Measurements from ENCODE around the gene ITPR2. TPM values are rescaled to one million over a fixed set of nuclear protein-coding genes. Genes with fewer than 3 reads are reported as not detected.

The ITPR2 gene
- total RNA-seq, 1 experiment from 2014 or later: 9.3 TPM

GRCh38 chr12:26566675-26567074 lies 266.3 kb downstream of the ITPR2 start:
- no peak for DNase-seq (ENCODE audit: low spot score)

- no peak for DNase-seq (ENCODE audit: low spot score)
Observed at GRCh38 chr12:26566186-26566585, 266.8 kb downstream of the ITPR2 start.

- DNase-seq (ENCODE audit: low spot score): no peak
Observed at GRCh38 chr12:26564391-26564790, 268.6 kb downstream of the ITPR2 start.

- DNase-seq (ENCODE audit: low spot score): no peak
Observed at GRCh38 chr12:26563552-26563951, 269.4 kb downstream of the ITPR2 start.

- no peak for DNase-seq (ENCODE audit: low spot score)
Observed at GRCh38 chr12:26557326-26557725, 275.7 kb downstream of the ITPR2 start.

GRCh38 chr12:26556916-26557315 lies 276.1 kb downstream of the ITPR2 start:
- DNase-seq (ENCODE audit: low spot score): no peak

GRCh38 chr12:26555139-26555538 lies 277.9 kb downstream of the ITPR2 start:
- no peak for DNase-seq (ENCODE audit: low spot score)

- DNase-seq (ENCODE audit: low spot score): no peak
Observed at GRCh38 chr12:26554332-26554731, 278.7 kb downstream of the ITPR2 start.

- no peak for DNase-seq (ENCODE audit: low spot score)
Observed at GRCh38 chr12:26551385-26551784, 281.6 kb downstream of the ITPR2 start.

GRCh38 chr12:26548227-26548626 lies 284.8 kb downstream of the ITPR2 start:
- DNase-seq (ENCODE audit: low spot score): no peak

GRCh38 chr12:26546535-26547314 lies 286.3 kb downstream of the ITPR2 start:
- DNase-seq (ENCODE audit: low spot score): no peak

DNA sequence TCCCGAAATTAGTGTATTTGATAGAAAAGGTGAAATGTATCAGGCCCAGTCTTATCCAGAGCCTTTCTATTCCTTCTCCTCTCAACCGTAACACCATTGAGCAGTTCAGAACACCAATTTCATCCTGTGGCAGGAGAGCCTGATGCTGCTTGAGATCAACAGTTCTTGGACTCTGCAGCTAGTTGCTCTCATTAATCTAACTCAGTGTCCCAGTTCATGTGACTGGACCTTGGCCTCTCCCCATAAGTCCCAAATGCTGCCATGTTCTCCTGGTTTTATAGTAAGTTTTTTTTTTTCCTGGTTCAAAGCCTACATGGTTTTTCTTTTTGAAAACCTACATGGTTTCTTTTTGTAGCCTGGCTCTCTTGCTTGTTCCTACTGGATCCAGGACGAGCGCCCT lies 293.9 kb downstream of the ITPR2 start:
- DNase-seq (ENCODE audit: low spot score): no peak

DNA sequence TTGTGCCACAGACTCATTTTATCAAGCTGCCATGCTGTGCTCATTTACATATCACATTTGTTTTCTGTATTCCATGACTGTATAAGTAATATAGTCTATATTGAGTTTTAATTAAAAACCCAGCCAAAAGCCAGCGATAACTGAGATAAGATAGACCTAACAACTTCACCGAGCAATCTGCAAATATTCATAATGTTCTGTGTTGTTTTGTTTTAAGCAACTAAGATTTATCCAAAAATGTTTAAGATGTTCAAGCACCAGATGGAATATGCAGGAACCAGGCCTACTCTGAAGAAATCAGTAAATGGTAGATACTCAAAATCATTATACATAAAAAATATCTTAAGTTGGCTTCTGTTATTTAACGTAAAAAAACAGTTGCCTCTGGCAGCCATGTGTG lies 295.3 kb downstream of the ITPR2 start:
- DNase-seq (ENCODE audit: low spot score): no peak

GRCh38 chr12:26537126-26537525 lies 295.9 kb downstream of the ITPR2 start:
- DNase-seq (ENCODE audit: low spot score): no peak

GRCh38 chr12:26535826-26536225 lies 297.2 kb downstream of the ITPR2 start:
- no peak for DNase-seq (ENCODE audit: low spot score)

DNA sequence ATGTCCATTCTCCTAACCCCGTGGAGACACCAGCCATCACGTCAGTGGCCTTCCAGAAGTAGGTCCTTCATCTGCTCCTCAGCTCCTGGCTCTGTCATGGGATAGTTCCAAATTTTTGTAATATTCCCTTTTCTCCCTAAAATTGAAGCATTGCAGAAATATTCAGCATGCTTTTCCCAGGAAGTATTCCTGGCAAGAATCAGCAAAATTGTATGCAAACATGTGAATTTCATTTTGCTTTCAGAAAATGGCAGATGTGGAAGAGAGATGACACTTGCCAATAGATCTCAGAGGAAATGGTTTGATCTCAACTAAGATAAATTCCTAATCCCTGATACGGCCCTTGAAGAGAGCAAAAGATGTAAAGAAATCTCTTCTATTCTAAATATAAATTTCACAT lies 298.9 kb downstream of the ITPR2 start:
- DNase-seq (ENCODE audit: low spot score): no peak

- no peak for DNase-seq (ENCODE audit: low spot score)
Observed at GRCh38 chr12:26533211-26533610, 299.8 kb downstream of the ITPR2 start.

GRCh38 chr12:26530461-26530860 lies 302.5 kb downstream of the ITPR2 start:
- DNase-seq (ENCODE audit: low spot score): no peak

DNA sequence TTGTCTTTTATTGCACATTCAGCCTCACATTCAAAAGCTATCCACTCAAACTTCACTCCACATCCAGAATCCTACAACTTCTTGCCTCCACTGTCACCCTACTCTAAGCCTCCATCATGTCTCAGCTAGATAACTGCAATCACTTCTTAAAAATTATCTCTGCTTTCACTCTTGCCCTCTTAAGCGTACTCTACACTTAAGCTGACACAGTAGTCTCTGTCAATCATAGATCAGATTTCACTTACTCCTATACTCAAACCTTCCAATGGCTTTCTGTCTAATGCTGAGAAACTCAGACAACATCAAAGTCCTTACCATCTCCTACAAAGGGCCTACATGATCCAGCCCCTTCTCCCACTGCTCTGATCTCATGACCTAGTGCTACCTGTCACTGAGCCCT lies 304.1 kb downstream of the ITPR2 start:
- no peak for DNase-seq (ENCODE audit: low spot score)

- DNase-seq (ENCODE audit: low spot score): no peak
Observed at GRCh38 chr12:26527682-26528081, 305.3 kb downstream of the ITPR2 start.

GRCh38 chr12:26524862-26525465 lies 308.0 kb downstream of the ITPR2 start:
- no peak for DNase-seq (ENCODE audit: low spot score)

DNA sequence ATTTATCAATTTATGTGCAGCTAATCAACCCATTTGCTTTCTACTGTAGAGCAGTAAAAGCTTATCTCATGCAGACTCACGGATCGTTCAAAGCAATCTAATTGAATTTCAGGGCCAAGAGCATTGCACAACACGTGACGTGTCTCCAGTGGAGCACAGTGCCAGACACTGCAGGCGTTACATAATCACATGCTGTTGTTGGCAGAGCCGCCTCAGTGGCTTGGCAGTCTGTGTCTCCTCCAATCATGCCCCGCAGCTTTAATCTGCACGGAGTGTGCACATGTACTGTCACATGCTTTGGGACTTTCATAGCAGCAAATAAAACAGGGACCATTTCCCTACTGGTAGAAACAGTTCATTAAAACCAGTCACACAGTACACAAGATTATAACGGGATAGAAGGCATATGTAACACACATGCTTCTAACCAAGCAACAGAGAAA lies 309.3 kb downstream of the ITPR2 start:
- DNase-seq (ENCODE audit: low spot score): peak; percentile 39

DNA sequence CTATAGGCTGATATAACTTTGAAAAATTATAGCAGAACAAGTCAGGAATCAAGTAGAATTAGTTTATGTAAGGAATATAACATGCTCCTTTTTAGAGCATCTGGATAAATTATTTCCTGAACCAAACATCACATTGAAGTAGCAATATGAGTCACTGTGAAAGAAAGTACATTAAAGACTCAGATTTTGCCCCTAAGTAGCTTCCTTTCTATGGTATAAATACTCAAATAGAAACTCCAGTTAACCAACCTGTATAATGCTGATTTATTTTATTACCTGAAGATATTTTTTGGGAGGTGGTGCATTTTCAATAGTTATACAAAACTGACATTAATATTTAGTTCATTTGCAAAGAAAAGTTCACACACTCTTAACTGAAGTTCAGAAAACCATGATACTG lies 312.1 kb downstream of the ITPR2 start:
- DNase-seq (ENCODE audit: low spot score): no peak

DNA sequence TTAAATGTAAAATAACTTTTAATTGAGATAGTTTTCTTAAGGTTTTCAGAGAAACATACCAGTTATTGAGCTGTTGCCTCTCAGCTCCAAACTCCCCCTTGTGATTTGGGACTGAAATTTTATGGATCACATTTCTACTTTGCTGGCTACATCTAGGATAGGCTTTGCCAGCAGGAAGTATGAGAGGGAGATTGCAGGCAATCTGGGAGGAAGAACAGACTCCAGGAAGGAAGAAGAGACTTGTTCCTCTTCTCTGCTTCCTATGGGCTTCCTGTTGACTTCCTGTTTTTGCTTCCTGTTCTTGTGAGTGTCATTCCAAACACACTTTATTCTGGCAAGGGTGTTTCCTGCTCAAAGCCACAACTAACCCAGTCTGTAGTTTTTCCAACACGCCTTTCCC lies 312.9 kb downstream of the ITPR2 start:
- no peak for DNase-seq (ENCODE audit: low spot score)

Data from H4 (cell line).